SK-N-MC (cell line): ENCODE results near the gene IGF1R.

Experiments used
- EZH2 ChIP-seq: fragments of 200-600 bp; sonication (generic); IDR thresholded peaks from one replicate; pipeline ENCODE4 v1.6.1; 2017; ENCODE audit warnings: antibody characterized with exemption
- POLR2AphosphoS5 ChIP-seq: IDR thresholded peaks from 2 replicates; pipeline ENCODE4 v1.6.1; 2012; ENCODE audit warnings: mild to moderate bottlenecking, low read depth, low read length, borderline replicate concordance

DNA sequence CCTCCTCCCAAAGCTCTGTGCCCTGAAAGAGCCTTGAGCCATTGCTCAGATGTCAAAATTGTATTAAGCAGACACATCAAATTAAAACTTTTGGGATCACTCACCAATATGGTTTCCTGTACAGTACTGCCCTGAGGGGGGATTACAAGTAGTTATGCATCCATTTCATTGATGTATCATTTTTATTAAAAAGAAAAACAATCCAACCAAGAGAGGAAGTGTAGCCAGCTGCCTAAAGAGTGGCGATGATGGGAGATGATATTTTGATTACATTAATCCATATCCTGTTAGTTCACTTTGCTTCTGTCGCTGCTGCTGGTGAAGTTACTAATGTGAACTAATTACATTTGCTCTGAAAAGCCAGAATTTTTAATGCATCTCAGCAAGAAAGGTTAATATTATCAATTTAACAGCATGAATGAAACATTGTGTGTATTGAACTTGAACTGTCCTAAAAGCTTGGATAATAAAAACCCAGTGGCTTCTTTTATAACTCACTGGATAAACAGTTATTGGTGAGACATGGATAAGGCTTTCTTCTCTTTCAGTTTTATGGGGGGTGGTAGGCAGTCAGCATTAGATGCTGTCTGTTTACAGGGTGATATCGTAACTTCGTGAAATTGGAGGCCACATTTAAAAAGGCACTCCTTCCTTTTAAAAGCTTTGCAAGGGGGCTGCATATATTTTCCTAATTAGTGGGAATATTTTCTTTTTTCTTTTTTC lies 87.7 kb downstream of the IGF1R start:
- TF ChIP-seq POLR2AphosphoS5 (peak; percentile 42; the same call in 1 of the 2 replicates), EZH2 (no peak)
